PC-3 (cell line): ENCODE data around the gene UBE2E2. TPM values are rescaled to one million over a fixed set of nuclear protein-coding genes. Genes with fewer than 3 reads are reported as not detected.

Experiments used
- ATAC-seq: fragments of 200-7000 bp; cut with Tn5 transposase; 2 replicates; pipeline ENCODE4 v1.9.1; 2020; ENCODE audit warnings: mild to moderate bottlenecking, moderate library complexity
- BruUV-seq: library from RNA; stranded (reverse); fragments of 400-500 nt; replicated peaks from 2 replicates; lab custom pipeline; 2021; lab: Mats Ljungman, UMichigan
- CTCF ChIA-PET: fragments of 300-600 bp; sonication (Branson Sonifier 250); formaldehyde crosslinking; loops from one replicate; lab custom pipeline; 2022; ENCODE audit warnings: antibody characterized with exemption; lab: Charles Lee
- POLR2A ChIA-PET: fragments of 300-600 bp; sonication (Branson Sonifier 250); formaldehyde crosslinking; loops from one replicate; lab custom pipeline; 2022; ENCODE audit warnings: antibody characterized with exemption; ENCODE audit not compliant: unreplicated experiment; lab: Charles Lee
- DNase-seq: peaks from one replicate; pipeline ENCODE4 v3.0.0-alpha.2; 2015
- H2AFZ ChIP-seq: fragments of 300-600 bp; sonication (generic); 2 replicates; pipeline ENCODE4 v1.6.0; 2016; ENCODE audit warnings: antibody characterized with exemption, low read length
- H3F3A ChIP-seq: fragments of 300-600 bp; sonication (generic); one replicate; pipeline ENCODE4 v1.6.0; 2017; ENCODE audit warnings: antibody characterized with exemption, low read length, control low read depth, mild to moderate bottlenecking; ENCODE audit not compliant: unreplicated experiment
- H3K27ac ChIP-seq: fragments of 300-600 bp; sonication (generic); 2 replicates; pipeline ENCODE4 v1.5.1; 2016; ENCODE audit warnings: mild to moderate bottlenecking, low read length
- H3K27me3 ChIP-seq: fragments of 300-600 bp; sonication (generic); 2 replicates; pipeline ENCODE4 v1.6.1; 2016; ENCODE audit warnings: low read length, mixed read lengths
- H3K36me3 ChIP-seq: fragments of 300-600 bp; sonication (generic); 2 replicates; pipeline ENCODE4 v1.6.1; 2016; ENCODE audit warnings: low read depth, mixed run types, low read length, mixed read lengths
- H3K4me1 ChIP-seq: fragments of 300-600 bp; sonication (generic); 2 replicates; pipeline ENCODE4 v1.5.1; 2016; ENCODE audit warnings: low read length; ENCODE audit not compliant: insufficient read depth
- H3K4me2 ChIP-seq: fragments of 300-600 bp; sonication (generic); 2 replicates; pipeline ENCODE4 v1.6.0; 2016; ENCODE audit warnings: low read length
- H3K4me3 ChIP-seq: fragments of 300-600 bp; sonication (generic); 2 replicates; pipeline ENCODE4 v1.5.1; 2016; ENCODE audit warnings: mild to moderate bottlenecking, low read length, mixed read lengths
- H3K79me2 ChIP-seq: fragments of 300-600 bp; sonication (generic); 2 replicates; pipeline ENCODE4 v1.6.1; 2017; ENCODE audit warnings: low read length, mixed read lengths
- H3K9ac ChIP-seq: fragments of 300-600 bp; sonication (generic); 2 replicates; pipeline ENCODE4 v1.6.0; 2016; ENCODE audit warnings: mild to moderate bottlenecking, low read length
- H3K9me2 ChIP-seq: fragments of 300-600 bp; sonication (generic); replicated peaks from 2 replicates; pipeline ENCODE4 v1.6.1; 2016; ENCODE audit warnings: mixed run types, low read length, mixed read lengths
- H3K9me3 ChIP-seq: fragments of 300-600 bp; sonication (generic); 2 replicates; pipeline ENCODE4 v1.6.1; 2016; ENCODE audit warnings: low read length, mixed read lengths
- H4K20me1 ChIP-seq: fragments of 300-600 bp; sonication (generic); 2 replicates; pipeline ENCODE4 v1.6.1; 2016; ENCODE audit warnings: low read length, mixed read lengths
- EZH2 ChIP-seq: fragments of 300-600 bp; sonication (generic); IDR thresholded peaks from one replicate; pipeline ENCODE4 v1.6.1; 2017; ENCODE audit warnings: antibody characterized with exemption, mild to moderate bottlenecking, low read length; ENCODE audit not compliant: unreplicated experiment
- EZH2phosphoT487 ChIP-seq: fragments of 300-600 bp; sonication (generic); IDR thresholded peaks from 2 replicates; pipeline ENCODE4 v1.6.1; 2018; ENCODE audit warnings: mild to moderate bottlenecking, antibody characterized with exemption, low read length, borderline replicate concordance
- intact Hi-C: fragments of 100-400 bp; cut with micrococcal nuclease; formaldehyde crosslinking; loops from 2 replicates; pipeline ENCODE4 v1.9.0; 2023
- total RNA-seq: library from RNA; depleted of rRNA; stranded (reverse); fragments of >200 nt; gene quantifications from 2 replicates; pipeline ENCODE4 v1.2.3, GENCODE V29; 2014
- TF ChIP-seq, protein P1 (sequence below): fragments of 300-600 bp; sonication (generic); conservative IDR thresholded peaks from 2 replicates; pipeline ENCODE4 v1.5.1; 2017; ENCODE audit warnings: antibody characterized with exemption, low read depth, mild to moderate bottlenecking, low read length

Gene UBE2E2
- total RNA-seq, 1 experiment from 2014 or later = 25.6 TPM

DNA sequence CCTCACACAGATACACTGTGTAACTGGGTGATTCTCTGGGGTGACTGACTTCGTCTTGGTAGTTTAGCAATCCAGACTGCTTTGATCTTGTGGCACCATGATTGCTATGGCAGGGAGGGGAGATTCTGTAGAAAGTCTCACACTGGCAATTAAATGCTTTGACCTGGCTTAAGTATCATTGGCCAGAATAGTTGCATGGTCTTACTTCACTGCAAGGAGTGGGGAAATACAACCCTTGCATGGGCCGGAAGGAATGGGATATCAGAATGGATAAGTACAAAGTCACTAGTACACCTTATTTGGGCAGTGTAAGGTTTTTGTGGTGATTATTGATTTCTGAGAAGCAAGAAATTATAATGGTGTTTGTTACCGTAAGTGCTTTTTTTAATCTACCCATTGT lies 153.8 kb downstream of the UBE2E2 start:
- CTCF ChIA-PET = no interaction called here
- DNase-seq (no peak), ATAC-seq (no peak)
- H4K20me1 ChIP-seq = no peaks in the 10 kb centered on the region
- H3K9me3 ChIP-seq = no peaks in the 10 kb centered on the region
- H3K9ac ChIP-seq = no peak overlapping the region
- no peaks in the 10 kb centered on the region for H3K4me1 ChIP-seq
- H3K27me3 ChIP-seq = no peaks in the 10 kb centered on the region
- intact Hi-C loops = no loop called here
- no peak for TF ChIP-seq EZH2
- TF ChIP-seq, protein P1, sequence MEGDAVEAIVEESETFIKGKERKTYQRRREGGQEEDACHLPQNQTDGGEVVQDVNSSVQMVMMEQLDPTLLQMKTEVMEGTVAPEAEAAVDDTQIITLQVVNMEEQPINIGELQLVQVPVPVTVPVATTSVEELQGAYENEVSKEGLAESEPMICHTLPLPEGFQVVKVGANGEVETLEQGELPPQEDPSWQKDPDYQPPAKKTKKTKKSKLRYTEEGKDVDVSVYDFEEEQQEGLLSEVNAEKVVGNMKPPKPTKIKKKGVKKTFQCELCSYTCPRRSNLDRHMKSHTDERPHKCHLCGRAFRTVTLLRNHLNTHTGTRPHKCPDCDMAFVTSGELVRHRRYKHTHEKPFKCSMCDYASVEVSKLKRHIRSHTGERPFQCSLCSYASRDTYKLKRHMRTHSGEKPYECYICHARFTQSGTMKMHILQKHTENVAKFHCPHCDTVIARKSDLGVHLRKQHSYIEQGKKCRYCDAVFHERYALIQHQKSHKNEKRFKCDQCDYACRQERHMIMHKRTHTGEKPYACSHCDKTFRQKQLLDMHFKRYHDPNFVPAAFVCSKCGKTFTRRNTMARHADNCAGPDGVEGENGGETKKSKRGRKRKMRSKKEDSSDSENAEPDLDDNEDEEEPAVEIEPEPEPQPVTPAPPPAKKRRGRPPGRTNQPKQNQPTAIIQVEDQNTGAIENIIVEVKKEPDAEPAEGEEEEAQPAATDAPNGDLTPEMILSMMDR = no peak
- no peak for TF ChIP-seq EZH2phosphoT487
- H3K4me2 ChIP-seq = no peak overlapping the region
- no peak overlapping the region for H2AFZ ChIP-seq
- no peak overlapping the region for H3K27ac ChIP-seq
- no peaks in the 10 kb centered on the region for H3F3A ChIP-seq
- no peaks in the 10 kb centered on the region for H3K36me3 ChIP-seq
- no peaks in the 10 kb centered on the region for H3K79me2 ChIP-seq
- no peaks in the 10 kb centered on the region for H3K9me2 ChIP-seq
- no peak overlapping the region for H3K4me3 ChIP-seq
- POLR2A ChIA-PET = no interaction called here
- BruUV-seq = no TSS peak

DNA sequence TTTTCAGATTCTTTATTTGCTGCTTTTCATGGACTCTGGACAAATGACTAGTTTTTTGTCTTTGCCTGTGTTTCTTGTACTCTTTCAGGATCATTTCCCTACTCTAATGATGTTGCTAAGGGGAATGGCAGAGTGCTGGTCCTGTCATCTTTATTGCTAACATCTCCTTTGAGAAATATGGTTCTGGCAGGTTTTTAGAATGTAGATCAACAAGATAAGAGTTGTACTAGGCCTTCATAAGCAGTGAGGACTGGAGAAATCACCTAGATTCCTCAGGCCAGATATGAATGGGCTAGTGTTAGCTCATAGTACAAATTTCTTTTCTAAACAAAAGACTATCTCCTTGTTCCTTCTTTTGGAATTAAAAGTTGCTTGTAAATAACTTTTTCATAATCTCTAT lies 156.0 kb downstream of the UBE2E2 start:
- no TSS peak for BruUV-seq
- TF ChIP-seq EZH2phosphoT487 (no peak), EZH2 (no peak)
- TF ChIP-seq, protein P1 = no peak
- Histone ChIP-seq H3F3A (no peaks in the 10 kb centered on the region), H3K4me1 (no peaks in the 10 kb centered on the region), H4K20me1 (no peaks in the 10 kb centered on the region), H3K9ac (no peak overlapping the region), H3K27me3 (no peaks in the 10 kb centered on the region), H3K79me2 (no peaks in the 10 kb centered on the region), H3K4me3 (no peak overlapping the region), H3K36me3 (no peaks in the 10 kb centered on the region), H3K9me3 (no peaks in the 10 kb centered on the region), H2AFZ (no peak overlapping the region), H3K4me2 (no peak overlapping the region), H3K27ac (no peak overlapping the region), H3K9me2 (no peaks in the 10 kb centered on the region)
- POLR2A ChIA-PET = interaction anchor here (0.6 kb wide), 1 partner anchor 157 kb away, joined by 3 read pairs; no protein-coding TSS in a partner anchor
- no peak for ATAC-seq
- intact Hi-C loops = no loop called here
- CTCF ChIA-PET = no interaction called here
- no peak for DNase-seq

DNA sequence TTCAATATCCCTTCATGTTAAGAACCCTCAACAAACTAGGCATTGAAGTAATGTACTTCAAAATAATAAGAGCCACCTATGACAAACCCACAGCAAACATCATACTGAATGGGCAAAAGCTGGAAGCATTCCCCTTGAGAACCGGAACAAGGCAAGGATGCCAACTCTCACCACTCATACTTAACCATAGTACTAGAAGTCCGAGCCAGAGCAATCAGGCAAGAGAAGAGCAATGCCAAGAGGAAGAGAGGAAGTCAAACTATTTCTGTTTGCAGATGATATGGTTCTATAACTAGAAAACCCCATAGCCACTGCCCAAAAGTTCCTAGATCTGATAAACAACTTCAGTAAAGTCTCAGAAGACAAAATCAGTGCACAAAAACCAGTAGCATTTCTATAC lies 161.9 kb downstream of the UBE2E2 start:
- intact Hi-C loops = no loop called here
- DNase-seq (no peak), ATAC-seq (no peak)
- no peaks in the 10 kb centered on the region for H3K4me1 ChIP-seq
- no peak overlapping the region for H3K4me3 ChIP-seq
- H3F3A ChIP-seq = no peaks in the 10 kb centered on the region
- H2AFZ ChIP-seq = no peak overlapping the region
- no peaks in the 10 kb centered on the region for H3K36me3 ChIP-seq
- H3K9ac ChIP-seq = no peak overlapping the region
- no peak overlapping the region for H3K27ac ChIP-seq
- ChIA-PET POLR2A (no interaction called here), CTCF (no interaction called here)
- no peaks in the 10 kb centered on the region for H3K9me2 ChIP-seq
- BruUV-seq = no TSS peak
- H4K20me1 ChIP-seq = no peaks in the 10 kb centered on the region
- no peaks in the 10 kb centered on the region for H3K27me3 ChIP-seq
- no peak overlapping the region for H3K4me2 ChIP-seq
- H3K79me2 ChIP-seq = no peaks in the 10 kb centered on the region
- no peaks in the 10 kb centered on the region for H3K9me3 ChIP-seq
- TF ChIP-seq, protein P1 = no peak
- TF ChIP-seq EZH2 = no peak
- TF ChIP-seq EZH2phosphoT487 = no peak
